ENCODE data around the gene METTL25B.

Gene METTL25B

GRCh38 chr1:156706657-156707416, 21.4 kb upstream of the METTL25B start:
- TF ChIP-seq EZH2phosphoT487 (IDR thresholded peaks at IDR 0.05; ENCODE audit: low read depth) (no peak), CTCF (IDR thresholded peaks at IDR 0.05; ENCODE audit: low read depth, low read length) (no peak)
- Histone ChIP-seq H3K4me2 (ENCODE audit: low read length) (peak overlapping the region; percentile 97), H3K4me1 (ENCODE audit: low read length) (peaks cover 10% of the 10 kb centered on the region; the same call in 1 of the 2 replicates), H3K27me3 (ENCODE audit: low read depth, low read length) (peaks cover 18% of the 10 kb centered on the region), H3K4me3 (ENCODE audit: low read length) (peak overlapping the region; percentile 83), H3K36me3 (replicated peaks; ENCODE audit: low read depth, low read length) (no peaks in the 10 kb centered on the region), H3K27ac (ENCODE audit: low read length) (no peak overlapping the region), H4K20me1 (ENCODE audit: insufficient read depth, low read length) (no peaks in the 10 kb centered on the region), H3K79me2 (ENCODE audit: low read length) (no peaks in the 10 kb centered on the region), H3K9me3 (ENCODE audit: insufficient read depth, low read length) (no peaks in the 10 kb centered on the region), H2AFZ (ENCODE audit: low read depth, low read length) (peak overlapping the region; percentile 95), H3K9ac (ENCODE audit: low read length) (peak overlapping the region; percentile 65)

GRCh38 chr1:156707417-156708217, 20.7 kb upstream of the METTL25B start:
- no peak overlapping the region for H2AFZ ChIP-seq (ENCODE audit: low read depth, low read length)
- TF ChIP-seq CTCF (IDR thresholded peaks at IDR 0.05; ENCODE audit: low read depth, low read length) (no peak), EZH2phosphoT487 (IDR thresholded peaks at IDR 0.05; ENCODE audit: low read depth) (no peak)
- peaks cover 10% of the 10 kb centered on the region; the same call in 1 of the 2 replicates for H3K4me1 ChIP-seq (ENCODE audit: low read length)

GRCh38 chr1:156708218-156708661, 20.0 kb upstream of the METTL25B start:
- Histone ChIP-seq H3K4me3 (ENCODE audit: low read length) (no peak overlapping the region), H2AFZ (ENCODE audit: low read depth, low read length) (no peak overlapping the region), H3K36me3 (replicated peaks; ENCODE audit: low read depth, low read length) (no peaks in the 10 kb centered on the region), H3K27me3 (ENCODE audit: low read depth, low read length) (peaks cover 18% of the 10 kb centered on the region), H4K20me1 (ENCODE audit: insufficient read depth, low read length) (no peaks in the 10 kb centered on the region), H3K27ac (ENCODE audit: low read length) (no peak overlapping the region), H3K9me3 (ENCODE audit: insufficient read depth, low read length) (no peaks in the 10 kb centered on the region), H3K9ac (ENCODE audit: low read length) (no peak overlapping the region), H3K4me1 (ENCODE audit: low read length) (peaks cover 10% of the 10 kb centered on the region; the same call in 1 of the 2 replicates), H3K4me2 (ENCODE audit: low read length) (no peak overlapping the region), H3K79me2 (ENCODE audit: low read length) (no peaks in the 10 kb centered on the region)
- no peak for TF ChIP-seq EZH2phosphoT487 (IDR thresholded peaks at IDR 0.05; ENCODE audit: low read depth)
- no peak for TF ChIP-seq CTCF (IDR thresholded peaks at IDR 0.05; ENCODE audit: low read depth, low read length)

More at GRCh38 chr1:156707417-156708217, 20.7 kb upstream of the METTL25B start:
- Histone ChIP-seq H3K27me3 (ENCODE audit: low read depth, low read length) (peaks cover 18% of the 10 kb centered on the region), H3K4me3 (ENCODE audit: low read length) (no peak overlapping the region), H3K4me2 (ENCODE audit: low read length) (no peak overlapping the region), H3K36me3 (replicated peaks; ENCODE audit: low read depth, low read length) (no peaks in the 10 kb centered on the region), H3K9me3 (ENCODE audit: insufficient read depth, low read length) (no peaks in the 10 kb centered on the region), H4K20me1 (ENCODE audit: insufficient read depth, low read length) (no peaks in the 10 kb centered on the region), H3K79me2 (ENCODE audit: low read length) (no peaks in the 10 kb centered on the region), H3K9ac (ENCODE audit: low read length) (no peak overlapping the region), H3K27ac (ENCODE audit: low read length) (no peak overlapping the region)

- Histone ChIP-seq H3K79me2 (ENCODE audit: low read length) (no peaks in the 10 kb centered on the region), H3K27ac (ENCODE audit: low read length) (no peak overlapping the region), H3K4me1 (ENCODE audit: low read length) (peaks cover 10% of the 10 kb centered on the region; the same call in 1 of the 2 replicates), H3K4me2 (ENCODE audit: low read length) (no peak overlapping the region), H3K27me3 (ENCODE audit: low read depth, low read length) (peaks cover 10% of the 10 kb centered on the region), H3K4me3 (ENCODE audit: low read length) (no peak overlapping the region), H2AFZ (ENCODE audit: low read depth, low read length) (no peak overlapping the region), H3K9ac (ENCODE audit: low read length) (no peak overlapping the region), H3K36me3 (replicated peaks; ENCODE audit: low read depth, low read length) (no peaks in the 10 kb centered on the region), H3K9me3 (ENCODE audit: insufficient read depth, low read length) (no peaks in the 10 kb centered on the region), H4K20me1 (ENCODE audit: insufficient read depth, low read length) (no peaks in the 10 kb centered on the region)
- no peak for TF ChIP-seq CTCF (IDR thresholded peaks at IDR 0.05; ENCODE audit: low read depth, low read length)
Measured at GRCh38 chr1:156709031-156709430, 19.2 kb upstream of the METTL25B start.
